ENCODE measurements around the gene STPG2. TPM values are rescaled to one million over a fixed set of nuclear protein-coding genes. Genes with fewer than 3 reads are reported as not detected.

STPG2 gene
- total RNA-seq, 1 donor from 2014 or later, result not detected

DNA sequence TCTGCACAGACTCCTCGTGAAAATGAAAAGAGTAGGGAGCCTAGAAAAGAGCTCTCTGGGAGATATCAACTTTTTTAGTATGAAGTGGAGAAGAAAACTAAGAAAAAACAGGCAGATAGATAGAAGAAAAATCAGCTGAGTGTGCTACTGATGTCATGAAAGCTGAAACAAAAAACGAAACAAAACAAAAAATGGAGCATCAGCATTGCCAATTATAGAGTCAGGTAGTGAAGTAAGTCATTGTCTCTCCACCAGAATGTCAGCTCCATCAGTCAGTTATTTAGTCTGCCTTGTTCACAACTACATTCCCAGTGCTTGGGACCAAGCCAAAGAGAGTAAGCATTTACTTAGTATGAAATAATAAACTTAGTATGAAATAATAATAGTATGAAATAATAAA, 595.1 kb downstream of the STPG2 start:
- no peaks in the 10 kb centered on the region for H3K36me3 ChIP-seq (ENCODE audit: control insufficient read depth, insufficient read depth, low read length)
- DNase-seq (ENCODE audit: low read depth) (no peak), FAIRE-seq (no peak)
- no peak for TF ChIP-seq CTCF (IDR thresholded peaks at IDR 0.05; ENCODE audit: insufficient read depth, low read length, severe bottlenecking)
- H3K4me3 ChIP-seq (ENCODE audit: low read depth, low read length), result no peak overlapping the region
- no peaks in the 10 kb centered on the region for H3K27me3 ChIP-seq (ENCODE audit: control insufficient read depth, insufficient read depth, low read length)

- DNase-seq (ENCODE audit: low read depth), result no peak
- no peak for FAIRE-seq
- no peak overlapping the region for H3K4me3 ChIP-seq (ENCODE audit: low read depth, low read length)
- TF ChIP-seq CTCF (IDR thresholded peaks at IDR 0.05; ENCODE audit: insufficient read depth, low read length, severe bottlenecking), result no peak
- no peaks in the 10 kb centered on the region for H3K27me3 ChIP-seq (ENCODE audit: control insufficient read depth, insufficient read depth, low read length)
- no peaks in the 10 kb centered on the region for H3K36me3 ChIP-seq (ENCODE audit: control insufficient read depth, insufficient read depth, low read length)
Observed at GRCh38 chr4:97531351-97531750, 611.9 kb downstream of the STPG2 start.

DNA sequence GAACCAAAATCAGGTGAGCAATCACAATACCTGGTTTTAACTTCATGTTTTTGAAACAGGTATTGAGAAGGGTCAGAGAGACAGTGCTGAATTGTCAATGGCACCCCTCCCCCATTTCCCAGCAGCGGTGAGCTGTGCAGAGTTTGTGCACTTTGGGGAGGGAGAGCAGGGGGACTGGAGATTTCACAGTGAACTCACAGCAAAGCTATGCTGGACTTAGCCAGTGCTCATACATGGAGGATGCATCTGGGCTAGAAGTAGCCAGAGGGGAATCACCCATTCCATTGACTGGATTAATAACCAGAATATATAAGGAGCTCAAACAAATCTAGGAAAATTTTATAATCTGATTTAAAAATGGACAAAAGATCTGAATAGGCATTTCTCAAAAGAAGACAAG, 612.6 kb downstream of the STPG2 start:
- no peak for TF ChIP-seq CTCF (IDR thresholded peaks at IDR 0.05; ENCODE audit: insufficient read depth, low read length, severe bottlenecking)
- Histone ChIP-seq H3K27me3 (ENCODE audit: control insufficient read depth, insufficient read depth, low read length) (no peaks in the 10 kb centered on the region), H3K36me3 (ENCODE audit: control insufficient read depth, insufficient read depth, low read length) (no peaks in the 10 kb centered on the region), H3K4me3 (ENCODE audit: low read depth, low read length) (no peak overlapping the region)
- no peak for DNase-seq (ENCODE audit: low read depth)
- FAIRE-seq, result no peak

DNA sequence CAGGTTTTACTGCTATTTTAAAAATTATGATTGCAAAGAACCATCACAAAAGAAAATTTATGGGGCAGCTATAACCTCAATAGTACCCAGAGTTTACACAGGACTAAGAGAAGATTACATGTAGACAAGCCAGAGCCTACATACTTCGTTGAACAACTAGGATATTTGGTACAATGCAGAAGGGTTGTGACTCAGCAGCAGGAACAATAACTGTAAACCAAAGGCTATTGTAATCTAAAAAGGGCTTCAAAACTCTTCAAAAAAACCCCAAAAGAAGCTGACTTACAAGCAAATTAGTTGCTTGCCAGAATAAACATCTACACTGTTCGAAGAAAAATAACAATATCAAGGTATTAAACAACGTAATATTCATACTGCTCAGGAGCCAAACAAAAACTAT, 618.0 kb downstream of the STPG2 start:
- Histone ChIP-seq H3K36me3 (ENCODE audit: control insufficient read depth, insufficient read depth, low read length) (no peaks in the 10 kb centered on the region), H3K27me3 (ENCODE audit: control insufficient read depth, insufficient read depth, low read length) (no peaks in the 10 kb centered on the region), H3K4me3 (ENCODE audit: low read depth, low read length) (no peak overlapping the region)
- no peak for FAIRE-seq
- no peak for DNase-seq (ENCODE audit: low read depth)
- TF ChIP-seq CTCF (IDR thresholded peaks at IDR 0.05; ENCODE audit: insufficient read depth, low read length, severe bottlenecking), result no peak

DNA sequence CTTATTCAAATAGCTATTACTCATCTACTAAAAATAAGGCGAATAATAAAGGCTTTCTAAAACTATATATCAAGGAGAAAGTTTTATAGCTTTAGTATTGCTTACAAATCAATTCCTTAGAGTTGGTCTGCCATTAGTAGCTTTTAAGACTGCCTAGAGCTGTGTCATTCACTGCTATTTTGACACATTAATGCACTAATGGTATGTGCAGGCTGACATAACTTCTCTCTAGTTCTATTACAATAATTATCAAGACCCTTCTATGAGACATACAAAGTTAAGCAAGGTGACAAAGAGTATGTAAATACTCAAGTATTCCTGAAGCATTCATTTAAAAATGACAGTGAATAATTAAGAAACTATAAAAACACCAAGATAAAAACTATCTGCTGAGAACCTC, 625.3 kb downstream of the STPG2 start:
- no peak for DNase-seq (ENCODE audit: low read depth)
- Histone ChIP-seq H3K4me3 (ENCODE audit: low read depth, low read length) (no peak overlapping the region), H3K36me3 (ENCODE audit: control insufficient read depth, insufficient read depth, low read length) (no peaks in the 10 kb centered on the region), H3K27me3 (ENCODE audit: control insufficient read depth, insufficient read depth, low read length) (no peaks in the 10 kb centered on the region)
- no peak for TF ChIP-seq CTCF (IDR thresholded peaks at IDR 0.05; ENCODE audit: insufficient read depth, low read length, severe bottlenecking)
- FAIRE-seq, result no peak

- H3K4me3 ChIP-seq (ENCODE audit: low read depth, low read length), result no peak overlapping the region
- FAIRE-seq (no peak), DNase-seq (ENCODE audit: low read depth) (no peak)
- no peaks in the 10 kb centered on the region for H3K27me3 ChIP-seq (ENCODE audit: control insufficient read depth, insufficient read depth, low read length)
- no peaks in the 10 kb centered on the region for H3K36me3 ChIP-seq (ENCODE audit: control insufficient read depth, insufficient read depth, low read length)
- TF ChIP-seq CTCF (IDR thresholded peaks at IDR 0.05; ENCODE audit: insufficient read depth, low read length, severe bottlenecking), result no peak
Observed at GRCh38 chr4:97513917-97514316, 629.4 kb downstream of the STPG2 start.
